Adrenal gland (tissue), 5 donors: ENCODE measurements around the gene NMUR1.

Experiments used
- POLR2A ChIP-seq, 2 donors: fragments of 450-650 bp; IDR thresholded peaks; one replicate each; pipeline ENCODE4 v1.6.1; 2017; ENCODE audit warnings: antibody characterized with exemption in 2 of 2, mild to moderate bottlenecking in 2 of 2, moderate library complexity in 1 of 2
- TF ChIP-seq, protein P1 (sequence below), 6 experiments: fragments of 450-650 bp in 4 of 6; fragments of 200-600 bp in 2 of 6; sonication (generic) in 1 of 6; IDR thresholded peaks; 1 replicate in 5 of 6; 2 replicates in 1 of 6; pipeline versions ENCODE4 v1.5.1 to v1.8.0; 2016 to 2021; ENCODE audit warnings: antibody characterized with exemption in 6 of 6, mild to moderate bottlenecking in 2 of 6, moderate library complexity in 1 of 6
- donor health status: DM: no; HTN: no; CAD: no.

DNA sequence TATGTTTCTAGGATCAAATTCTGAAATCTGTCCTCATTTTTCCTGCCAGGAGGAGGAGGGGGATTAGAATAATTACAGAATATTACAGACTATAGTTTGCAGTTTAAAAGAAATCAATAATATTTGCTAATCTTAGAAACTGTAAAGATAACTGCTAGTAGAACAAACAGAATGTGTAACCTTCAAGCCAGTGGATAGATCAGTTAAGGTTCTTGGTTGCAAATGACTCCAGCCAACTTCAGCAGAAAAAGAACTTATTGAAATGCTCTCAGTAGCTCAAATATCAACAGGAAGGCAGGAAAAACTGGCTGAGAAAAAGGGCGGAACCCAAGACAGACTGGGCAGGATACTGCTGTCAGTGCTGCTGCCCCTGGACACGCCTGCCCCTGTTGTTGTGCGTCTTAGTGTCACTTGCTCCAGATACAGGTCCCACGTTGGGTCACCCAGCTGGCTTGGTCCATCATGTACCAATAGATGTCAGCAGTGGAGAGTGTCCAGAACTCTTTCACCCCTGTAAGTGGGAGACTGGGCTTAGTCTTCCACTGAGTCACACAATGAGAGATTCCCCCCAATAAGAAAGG, 10.2 kb downstream of the NMUR1 start:
- no peak for TF ChIP-seq POLR2A (IDR thresholded peaks at IDR 0.05)
- TF ChIP-seq, protein P1, sequence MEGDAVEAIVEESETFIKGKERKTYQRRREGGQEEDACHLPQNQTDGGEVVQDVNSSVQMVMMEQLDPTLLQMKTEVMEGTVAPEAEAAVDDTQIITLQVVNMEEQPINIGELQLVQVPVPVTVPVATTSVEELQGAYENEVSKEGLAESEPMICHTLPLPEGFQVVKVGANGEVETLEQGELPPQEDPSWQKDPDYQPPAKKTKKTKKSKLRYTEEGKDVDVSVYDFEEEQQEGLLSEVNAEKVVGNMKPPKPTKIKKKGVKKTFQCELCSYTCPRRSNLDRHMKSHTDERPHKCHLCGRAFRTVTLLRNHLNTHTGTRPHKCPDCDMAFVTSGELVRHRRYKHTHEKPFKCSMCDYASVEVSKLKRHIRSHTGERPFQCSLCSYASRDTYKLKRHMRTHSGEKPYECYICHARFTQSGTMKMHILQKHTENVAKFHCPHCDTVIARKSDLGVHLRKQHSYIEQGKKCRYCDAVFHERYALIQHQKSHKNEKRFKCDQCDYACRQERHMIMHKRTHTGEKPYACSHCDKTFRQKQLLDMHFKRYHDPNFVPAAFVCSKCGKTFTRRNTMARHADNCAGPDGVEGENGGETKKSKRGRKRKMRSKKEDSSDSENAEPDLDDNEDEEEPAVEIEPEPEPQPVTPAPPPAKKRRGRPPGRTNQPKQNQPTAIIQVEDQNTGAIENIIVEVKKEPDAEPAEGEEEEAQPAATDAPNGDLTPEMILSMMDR (IDR thresholded peaks at IDR 0.05): no peak
